Occipital lobe (tissue), 2 donors: Measurements from ENCODE around the gene PUS7L. TPM values are rescaled to one million over a fixed set of nuclear protein-coding genes. Genes with fewer than 3 reads are reported as not detected.

Experiments
- DNase-seq: peaks from one replicate; lab custom pipeline; 2025; lab: John Stamatoyannopoulos, UW
- total RNA-seq: library from RNA; depleted of rRNA; stranded (reverse); fragments of >200 nt; gene quantifications from one replicate; pipeline ENCODE4 v1.2.3, GENCODE V29; 2014

Gene PUS7L
- total RNA-seq, 1 donor from 2014 or later = 41.0 TPM

DNA sequence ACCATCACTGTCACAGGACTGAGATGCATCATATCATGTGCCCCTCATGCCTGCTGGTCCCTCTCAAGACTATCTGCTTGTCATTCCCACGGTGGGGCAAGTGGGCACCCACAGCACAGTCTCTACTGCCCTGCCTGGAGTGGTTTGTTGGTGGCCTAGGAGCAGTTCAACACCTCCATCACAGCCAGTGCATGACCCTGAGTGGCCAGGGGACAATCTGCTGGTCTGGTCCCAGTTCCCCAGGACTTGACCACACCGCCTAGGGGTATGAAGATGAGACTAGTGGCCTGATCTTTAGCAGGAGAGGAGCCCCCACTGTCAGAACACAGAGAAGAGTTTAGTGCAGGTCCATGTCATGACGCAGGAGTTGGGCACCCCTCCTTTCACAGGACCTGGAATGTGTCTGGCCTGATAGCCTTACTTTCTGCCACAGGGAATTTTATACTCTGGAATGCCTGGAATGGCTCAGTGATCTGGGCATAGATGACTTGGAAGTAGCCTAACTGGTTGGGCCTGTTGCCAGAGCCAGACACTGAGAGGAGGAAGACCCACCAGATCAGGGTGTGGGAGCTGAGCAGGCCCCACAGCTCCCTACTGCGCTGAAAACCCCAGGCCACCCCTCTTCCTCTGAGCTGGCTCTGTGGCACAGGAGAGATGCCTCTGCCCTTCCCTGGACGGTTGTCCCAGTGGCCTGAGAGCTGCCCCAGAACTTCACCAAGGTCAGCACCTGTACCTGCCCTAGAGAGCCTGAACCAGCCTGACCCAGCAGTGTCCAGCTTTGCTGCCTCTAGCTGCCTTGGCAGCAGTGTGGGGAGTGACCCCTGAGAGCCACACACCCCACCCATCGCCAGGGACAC, 83.3 kb downstream of the PUS7L start:
- no peak for DNase-seq

DNA sequence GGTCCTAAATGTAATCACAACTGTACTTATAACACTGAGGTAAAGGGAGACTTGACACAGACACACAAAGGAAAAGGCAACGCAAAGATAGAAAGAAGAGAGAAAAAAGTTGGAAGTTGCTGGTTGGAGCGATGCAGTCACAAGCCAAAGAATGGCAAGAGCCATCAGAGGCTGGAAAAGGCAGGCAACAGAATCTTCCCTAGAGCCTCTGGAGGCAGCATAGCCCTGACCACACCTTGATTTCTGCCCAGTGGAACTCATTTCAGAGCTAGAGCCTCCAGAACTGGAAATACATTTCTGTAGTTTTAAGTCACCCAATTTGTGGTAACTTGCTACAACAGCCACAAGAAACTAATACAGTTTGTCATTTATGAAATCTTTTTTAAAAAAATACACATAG, 89.2 kb downstream of the PUS7L start:
- no peak for DNase-seq

Other genes starting within 250 kb of the PUS7L start
- gene ADAMTS20, start 206.6 kb downstream of the PUS7L start, total RNA-seq = 0.47 TPM
- 6.9 TPM for gene IRAK4, start 161 bp upstream of the PUS7L start, total RNA-seq
- 174 TPM for gene TWF1, start 47.5 kb upstream of the PUS7L start, total RNA-seq
- 15.0 TPM for gene TMEM117, start 77.3 kb upstream of the PUS7L start, total RNA-seq